ENCODE results near the gene HBB.

DNA sequence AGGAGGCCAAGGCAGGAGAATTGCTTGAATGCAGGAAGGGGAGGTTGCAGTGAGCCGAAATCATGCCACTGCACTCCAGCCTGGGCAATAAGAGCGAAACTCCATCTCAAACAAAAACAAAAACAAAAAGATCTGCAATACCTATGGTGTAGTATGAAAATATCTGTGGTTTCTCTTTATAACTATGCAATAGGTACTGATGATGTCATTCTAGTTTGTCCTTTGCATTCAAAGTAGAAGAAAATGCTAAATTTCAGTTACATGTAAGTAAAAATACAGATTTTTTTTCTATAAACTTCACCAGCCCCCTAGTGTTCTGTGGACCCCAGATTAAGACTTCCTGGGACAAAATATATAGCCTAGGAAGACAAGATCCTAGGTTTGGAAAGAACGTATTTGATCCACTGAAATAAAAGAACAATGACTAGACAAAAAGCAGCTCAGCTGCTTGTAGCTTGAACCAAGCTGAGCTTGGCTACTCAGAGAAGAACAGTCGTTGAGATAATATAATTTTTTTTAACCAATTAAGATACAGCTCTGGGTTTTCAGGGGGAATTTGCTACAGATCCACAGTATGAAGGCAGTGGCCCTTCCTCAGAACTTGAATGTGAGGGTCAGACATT lies 45.6 kb upstream of the HBB start:
- TF ChIP-seq, protein P1, sequence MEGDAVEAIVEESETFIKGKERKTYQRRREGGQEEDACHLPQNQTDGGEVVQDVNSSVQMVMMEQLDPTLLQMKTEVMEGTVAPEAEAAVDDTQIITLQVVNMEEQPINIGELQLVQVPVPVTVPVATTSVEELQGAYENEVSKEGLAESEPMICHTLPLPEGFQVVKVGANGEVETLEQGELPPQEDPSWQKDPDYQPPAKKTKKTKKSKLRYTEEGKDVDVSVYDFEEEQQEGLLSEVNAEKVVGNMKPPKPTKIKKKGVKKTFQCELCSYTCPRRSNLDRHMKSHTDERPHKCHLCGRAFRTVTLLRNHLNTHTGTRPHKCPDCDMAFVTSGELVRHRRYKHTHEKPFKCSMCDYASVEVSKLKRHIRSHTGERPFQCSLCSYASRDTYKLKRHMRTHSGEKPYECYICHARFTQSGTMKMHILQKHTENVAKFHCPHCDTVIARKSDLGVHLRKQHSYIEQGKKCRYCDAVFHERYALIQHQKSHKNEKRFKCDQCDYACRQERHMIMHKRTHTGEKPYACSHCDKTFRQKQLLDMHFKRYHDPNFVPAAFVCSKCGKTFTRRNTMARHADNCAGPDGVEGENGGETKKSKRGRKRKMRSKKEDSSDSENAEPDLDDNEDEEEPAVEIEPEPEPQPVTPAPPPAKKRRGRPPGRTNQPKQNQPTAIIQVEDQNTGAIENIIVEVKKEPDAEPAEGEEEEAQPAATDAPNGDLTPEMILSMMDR (IDR thresholded peaks at IDR 0.05; ENCODE audit: low read depth, low read length) = no peak
- no peak for TF ChIP-seq EZH2phosphoT487 (IDR thresholded peaks at IDR 0.05; ENCODE audit: low read depth)
